ENCODE data around the gene MEPCE. TPM values are rescaled to one million over a fixed set of nuclear protein-coding genes. Genes with fewer than 3 reads are reported as not detected.

MEPCE gene
- total RNA-seq, 2 donors from 2014 or later = 32.9 to 48.0 TPM

- 66% methylated on average over 2 of the region's 2 CpGs; no CpG with 5 or more reads in 1 of the 2 experiments for WGBS, 2 experiments (ENCODE audit: insufficient coverage in 1 of 2, insufficient read length in 1 of 2)
- H3K27ac Mint-ChIP-seq = no peak overlapping the region
- Histone ChIP-seq H3K4me3 (ENCODE audit: low read length) (no peak overlapping the region), H3K36me3 (ENCODE audit: control insufficient read depth, insufficient read depth, low read length) (no peaks in the 10 kb centered on the region), H3K9me3 (ENCODE audit: control insufficient read depth, low read length) (no peaks in the 10 kb centered on the region), H3K4me1 (ENCODE audit: control insufficient read depth, insufficient read depth, low read length) (no peaks in the 10 kb centered on the region), H3K27me3 (ENCODE audit: control insufficient read depth, insufficient read depth, low read length, poor library complexity, severe bottlenecking) (no peaks in the 10 kb centered on the region), H3K9ac (ENCODE audit: extremely low read depth, low read length, poor library complexity, severe bottlenecking) (no peak overlapping the region), H3K27ac (ENCODE audit: low read depth, low read length) (no peak overlapping the region)
- no peaks in the 10 kb centered on the region for H3K9me3 Mint-ChIP-seq
- H3K36me3 Mint-ChIP-seq (ENCODE audit: low read depth) = no peaks in the 10 kb centered on the region
- H3K27me3 Mint-ChIP-seq (ENCODE audit: insufficient read depth) = peaks cover 24% of the 10 kb centered on the region
- TF ChIP-seq, protein P1, sequence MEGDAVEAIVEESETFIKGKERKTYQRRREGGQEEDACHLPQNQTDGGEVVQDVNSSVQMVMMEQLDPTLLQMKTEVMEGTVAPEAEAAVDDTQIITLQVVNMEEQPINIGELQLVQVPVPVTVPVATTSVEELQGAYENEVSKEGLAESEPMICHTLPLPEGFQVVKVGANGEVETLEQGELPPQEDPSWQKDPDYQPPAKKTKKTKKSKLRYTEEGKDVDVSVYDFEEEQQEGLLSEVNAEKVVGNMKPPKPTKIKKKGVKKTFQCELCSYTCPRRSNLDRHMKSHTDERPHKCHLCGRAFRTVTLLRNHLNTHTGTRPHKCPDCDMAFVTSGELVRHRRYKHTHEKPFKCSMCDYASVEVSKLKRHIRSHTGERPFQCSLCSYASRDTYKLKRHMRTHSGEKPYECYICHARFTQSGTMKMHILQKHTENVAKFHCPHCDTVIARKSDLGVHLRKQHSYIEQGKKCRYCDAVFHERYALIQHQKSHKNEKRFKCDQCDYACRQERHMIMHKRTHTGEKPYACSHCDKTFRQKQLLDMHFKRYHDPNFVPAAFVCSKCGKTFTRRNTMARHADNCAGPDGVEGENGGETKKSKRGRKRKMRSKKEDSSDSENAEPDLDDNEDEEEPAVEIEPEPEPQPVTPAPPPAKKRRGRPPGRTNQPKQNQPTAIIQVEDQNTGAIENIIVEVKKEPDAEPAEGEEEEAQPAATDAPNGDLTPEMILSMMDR (conservative IDR thresholded peaks at IDR 0.05) = no peak
- H3K4me3 Mint-ChIP-seq = no peak overlapping the region
- no peak for DNase-seq
- H3K4me1 Mint-ChIP-seq = peaks cover 6% of the 10 kb centered on the region
These were observed 35.6 kb upstream of the MEPCE start for GRCh38 chr7:100394077-100394476.

- Mint-ChIP-seq H3K27me3 (ENCODE audit: insufficient read depth) (peaks cover 30% of the 10 kb centered on the region), H3K27ac (no peak overlapping the region), H3K36me3 (ENCODE audit: low read depth) (no peaks in the 10 kb centered on the region), H3K4me1 (peaks cover 6% of the 10 kb centered on the region), H3K9me3 (no peaks in the 10 kb centered on the region), H3K4me3 (no peak overlapping the region)
- Histone ChIP-seq H3K9ac (ENCODE audit: extremely low read depth, low read length, poor library complexity, severe bottlenecking) (no peak overlapping the region), H3K4me3 (ENCODE audit: low read length) (no peak overlapping the region), H3K27me3 (ENCODE audit: control insufficient read depth, insufficient read depth, low read length, poor library complexity, severe bottlenecking) (no peaks in the 10 kb centered on the region), H3K4me1 (ENCODE audit: control insufficient read depth, insufficient read depth, low read length) (no peaks in the 10 kb centered on the region), H3K9me3 (ENCODE audit: control insufficient read depth, low read length) (no peaks in the 10 kb centered on the region), H3K36me3 (ENCODE audit: control insufficient read depth, insufficient read depth, low read length) (no peaks in the 10 kb centered on the region), H3K27ac (ENCODE audit: low read depth, low read length) (no peak overlapping the region)
- TF ChIP-seq, protein P1 (conservative IDR thresholded peaks at IDR 0.05) = no peak
- DNase-seq = no peak
- WGBS, 2 experiments (ENCODE audit: insufficient coverage in 1 of 2, insufficient read length in 1 of 2) = 90 to 94% methylated on average over 7 to 9 of the region's 9 CpGs
These were observed 33.1 kb upstream of the MEPCE start for GRCh38 chr7:100396421-100396982.

- Histone ChIP-seq H3K9ac (ENCODE audit: extremely low read depth, low read length, poor library complexity, severe bottlenecking) (no peak overlapping the region), H3K4me1 (ENCODE audit: control insufficient read depth, insufficient read depth, low read length) (no peaks in the 10 kb centered on the region), H3K9me3 (ENCODE audit: control insufficient read depth, low read length) (no peaks in the 10 kb centered on the region), H3K27ac (ENCODE audit: low read depth, low read length) (no peak overlapping the region), H3K4me3 (ENCODE audit: low read length) (no peak overlapping the region), H3K36me3 (ENCODE audit: control insufficient read depth, insufficient read depth, low read length) (no peaks in the 10 kb centered on the region), H3K27me3 (ENCODE audit: control insufficient read depth, insufficient read depth, low read length, poor library complexity, severe bottlenecking) (no peaks in the 10 kb centered on the region)
- WGBS, 2 experiments (ENCODE audit: insufficient coverage in 1 of 2, insufficient read length in 1 of 2) = 59 to 78% methylated on average over 7 to 13 of the region's 13 CpGs
- Mint-ChIP-seq H3K27ac (no peak overlapping the region), H3K4me3 (no peak overlapping the region), H3K36me3 (ENCODE audit: low read depth) (no peaks in the 10 kb centered on the region), H3K27me3 (ENCODE audit: insufficient read depth) (peaks cover 30% of the 10 kb centered on the region), H3K9me3 (no peaks in the 10 kb centered on the region), H3K4me1 (peaks cover 6% of the 10 kb centered on the region)
- DNase-seq = peak; percentile 65
- TF ChIP-seq, protein P1 (conservative IDR thresholded peaks at IDR 0.05) = peak; percentile 60
These were observed 32.1 kb upstream of the MEPCE start for GRCh38 chr7:100397315-100398081.

All from endodermal cell (in vitro differentiated cells).